GM12878 (cell line): ENCODE measurements around the gene EIF3A.

Source experiments
- DPF2 ChIP-seq: fragments of 450-650 bp; IDR thresholded peaks from 2 replicates; pipeline ENCODE4 v1.6.1; 2017; ENCODE audit warnings: mild to moderate bottlenecking
- EED ChIP-seq: sonication (generic); IDR thresholded peaks from 2 replicates; pipeline ENCODE4 v1.6.1; 2016; ENCODE audit warnings: antibody characterized with exemption, low read depth
- TF ChIP-seq, protein P1 (sequence below), 3 experiments: IDR thresholded peaks in 2 of 3; conservative IDR thresholded peaks in 1 of 3; 2 replicates each; pipeline ENCODE4 v1.5.1; 2011; ENCODE audit warnings: low read depth in 3 of 3, low read length in 3 of 3, mild to moderate bottlenecking in 3 of 3, control low read depth in 2 of 3, moderate library complexity in 2 of 3, inconsistent platforms in 1 of 3, mixed read lengths in 1 of 3; ENCODE audit not compliant: control insufficient read depth in 2 of 3, insufficient read depth in 1 of 3; ENCODE audit errors: extremely low read depth in 1 of 3

GRCh38 chr10:118995739-118996138 is 84.9 kb downstream of the EIF3A start:
- TF ChIP-seq DPF2 (no peak), EED (no peak)
- TF ChIP-seq, protein P1, sequence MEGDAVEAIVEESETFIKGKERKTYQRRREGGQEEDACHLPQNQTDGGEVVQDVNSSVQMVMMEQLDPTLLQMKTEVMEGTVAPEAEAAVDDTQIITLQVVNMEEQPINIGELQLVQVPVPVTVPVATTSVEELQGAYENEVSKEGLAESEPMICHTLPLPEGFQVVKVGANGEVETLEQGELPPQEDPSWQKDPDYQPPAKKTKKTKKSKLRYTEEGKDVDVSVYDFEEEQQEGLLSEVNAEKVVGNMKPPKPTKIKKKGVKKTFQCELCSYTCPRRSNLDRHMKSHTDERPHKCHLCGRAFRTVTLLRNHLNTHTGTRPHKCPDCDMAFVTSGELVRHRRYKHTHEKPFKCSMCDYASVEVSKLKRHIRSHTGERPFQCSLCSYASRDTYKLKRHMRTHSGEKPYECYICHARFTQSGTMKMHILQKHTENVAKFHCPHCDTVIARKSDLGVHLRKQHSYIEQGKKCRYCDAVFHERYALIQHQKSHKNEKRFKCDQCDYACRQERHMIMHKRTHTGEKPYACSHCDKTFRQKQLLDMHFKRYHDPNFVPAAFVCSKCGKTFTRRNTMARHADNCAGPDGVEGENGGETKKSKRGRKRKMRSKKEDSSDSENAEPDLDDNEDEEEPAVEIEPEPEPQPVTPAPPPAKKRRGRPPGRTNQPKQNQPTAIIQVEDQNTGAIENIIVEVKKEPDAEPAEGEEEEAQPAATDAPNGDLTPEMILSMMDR (IDR thresholded peaks at IDR 0.05 in 2 of 3, conservative IDR thresholded peaks at IDR 0.05 in 1 of 3; ENCODE audit: control insufficient read depth in 2 of 3, extremely low read depth in 1 of 3, insufficient read depth in 1 of 3, low read depth in 3 of 3, low read length in 3 of 3) = no peak
